ENCODE data around the gene TEN1. TPM values are rescaled to one million over a fixed set of nuclear protein-coding genes. Genes with fewer than 3 reads are reported as not detected.

The TEN1 gene, protein sequence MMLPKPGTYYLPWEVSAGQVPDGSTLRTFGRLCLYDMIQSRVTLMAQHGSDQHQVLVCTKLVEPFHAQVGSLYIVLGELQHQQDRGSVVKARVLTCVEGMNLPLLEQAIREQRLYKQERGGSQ
- 10 to 100 TPM in 3 of 4 donors, 1 to 10 TPM in 1; 4.6 to 11.3 (median 10.7) TPM for total RNA-seq

DNA sequence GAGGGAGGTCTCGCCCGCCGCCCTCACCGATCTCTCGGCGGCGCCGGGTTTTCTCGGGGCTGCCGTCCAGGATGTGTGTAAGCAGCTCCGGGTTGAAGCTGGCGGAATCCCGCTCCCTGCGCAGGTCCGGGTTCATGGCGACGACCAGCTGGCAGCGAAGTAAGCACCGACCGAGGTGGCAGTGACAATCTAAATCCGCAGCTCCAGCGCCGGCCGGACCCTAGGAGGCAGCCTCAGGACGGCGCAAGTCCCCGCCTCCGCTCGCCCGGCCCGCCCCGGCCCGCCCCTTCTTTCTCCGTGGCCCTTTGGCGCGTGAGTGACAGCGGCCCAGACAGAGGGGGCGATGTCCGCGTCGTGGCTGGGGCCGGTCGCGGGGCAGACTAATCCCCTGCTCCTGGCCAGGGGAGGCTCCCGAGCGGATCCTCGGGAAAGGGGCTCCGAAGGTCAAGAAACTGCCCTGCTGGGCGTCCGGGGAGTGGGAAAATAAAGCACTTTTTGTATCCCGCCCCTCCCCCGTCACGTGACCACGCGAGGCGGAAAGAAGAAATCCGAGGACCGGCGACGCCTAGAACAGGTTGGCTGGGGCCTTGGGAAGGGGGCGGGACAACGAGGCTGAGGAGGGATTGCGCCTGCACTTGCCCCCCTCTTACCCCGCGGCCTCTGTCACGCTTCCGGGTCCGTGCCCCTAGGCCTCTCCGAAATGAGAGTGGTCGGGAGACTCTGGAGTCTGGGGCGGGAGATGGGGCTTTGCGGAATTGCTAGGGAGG, at the start of gene TEN1, which contains the start of gene ACOX1:
Gene TEN1, plus strand, starts transcription at position 303 of the 767 bp plus-strand sequence. CDS start 6,953 bp downstream, outside the sequence.
Gene ACOX1, minus strand, starts transcription at position 229 of the 767 bp plus-strand sequence. Its CDS starts 93 bp downstream, at position 136.
- TF ChIP-seq, protein P1, sequence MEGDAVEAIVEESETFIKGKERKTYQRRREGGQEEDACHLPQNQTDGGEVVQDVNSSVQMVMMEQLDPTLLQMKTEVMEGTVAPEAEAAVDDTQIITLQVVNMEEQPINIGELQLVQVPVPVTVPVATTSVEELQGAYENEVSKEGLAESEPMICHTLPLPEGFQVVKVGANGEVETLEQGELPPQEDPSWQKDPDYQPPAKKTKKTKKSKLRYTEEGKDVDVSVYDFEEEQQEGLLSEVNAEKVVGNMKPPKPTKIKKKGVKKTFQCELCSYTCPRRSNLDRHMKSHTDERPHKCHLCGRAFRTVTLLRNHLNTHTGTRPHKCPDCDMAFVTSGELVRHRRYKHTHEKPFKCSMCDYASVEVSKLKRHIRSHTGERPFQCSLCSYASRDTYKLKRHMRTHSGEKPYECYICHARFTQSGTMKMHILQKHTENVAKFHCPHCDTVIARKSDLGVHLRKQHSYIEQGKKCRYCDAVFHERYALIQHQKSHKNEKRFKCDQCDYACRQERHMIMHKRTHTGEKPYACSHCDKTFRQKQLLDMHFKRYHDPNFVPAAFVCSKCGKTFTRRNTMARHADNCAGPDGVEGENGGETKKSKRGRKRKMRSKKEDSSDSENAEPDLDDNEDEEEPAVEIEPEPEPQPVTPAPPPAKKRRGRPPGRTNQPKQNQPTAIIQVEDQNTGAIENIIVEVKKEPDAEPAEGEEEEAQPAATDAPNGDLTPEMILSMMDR (IDR thresholded peaks at IDR 0.05): peak; percentile 7 to 40 (median 22)
- TF ChIP-seq POLR2AphosphoS5 (IDR thresholded peaks at IDR 0.05) (peak; percentile 89 to 96), EP300 (IDR thresholded peaks at IDR 0.05) (no peak), POLR2A (IDR thresholded peaks at IDR 0.05; ENCODE audit: low read depth) (peak; percentile 80)
- 1% methylated on average over 36 of the region's 72 CpGs for WGBS
- peaks cover 39 to 55% (median 46%) of the 10 kb centered on the region in 4 donors for H3K4me1 ChIP-seq
- H3K27me3 ChIP-seq: no peaks in the 10 kb centered on the region
- peaks cover 0 to 6% (median 0%) of the 10 kb centered on the region in 4 donors for H3K36me3 ChIP-seq
- H3K4me3 ChIP-seq: peak within 1 kb of the TSS; percentile 72 to 98 (median 88)
- peak within 1 kb of the TSS; percentile 92 to 99 (median 97) for H3K27ac ChIP-seq (replicated peaks in 1 of 4)
- no peaks in the 10 kb centered on the region for H3K9me3 ChIP-seq
- intact Hi-C loops (cut with DNase I): loop anchor here (5.0 kb wide), 1 partner anchor 72 kb away; no protein-coding TSS in a partner anchor
- peak; percentile 99 for DNase-seq (ENCODE audit: extremely low spot score)

DNA sequence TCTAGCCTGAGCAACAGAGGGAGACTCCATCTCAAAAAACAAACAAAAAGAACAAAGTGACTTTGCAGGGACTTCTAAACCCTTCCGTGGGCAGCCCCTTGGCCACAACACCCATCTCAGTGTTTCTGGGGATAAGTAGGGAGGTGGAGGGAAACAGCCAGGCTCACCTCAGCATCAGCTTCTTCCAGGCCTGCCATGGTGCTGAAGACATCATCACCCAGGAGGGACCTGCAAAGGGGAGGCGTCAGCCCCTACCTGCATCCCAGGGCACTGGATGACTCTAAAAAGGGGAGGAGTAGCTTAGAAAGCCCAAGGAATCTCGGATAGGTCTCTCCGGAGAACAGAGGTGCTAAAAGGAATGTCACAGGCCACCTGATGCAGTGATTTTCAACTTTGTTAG, 48.0 kb upstream of the TEN1 start:
- Histone ChIP-seq H3K4me3 (no peak overlapping the region), H3K4me1 (no peaks in the 10 kb centered on the region), H3K27me3 (no peaks in the 10 kb centered on the region), H3K36me3 (peaks cover 0 to 33% (median 7%) of the 10 kb centered on the region in 4 donors), H3K9me3 (no peaks in the 10 kb centered on the region), H3K27ac (replicated peaks in 1 of 4) (no peak overlapping the region)
- intact Hi-C loops (cut with DNase I): no loop called here
- WGBS: 90% methylated on average over 4 of the region's 4 CpGs
- DNase-seq (ENCODE audit: extremely low spot score): no peak
- no peak for TF ChIP-seq POLR2A (IDR thresholded peaks at IDR 0.05; ENCODE audit: low read depth)

DNA sequence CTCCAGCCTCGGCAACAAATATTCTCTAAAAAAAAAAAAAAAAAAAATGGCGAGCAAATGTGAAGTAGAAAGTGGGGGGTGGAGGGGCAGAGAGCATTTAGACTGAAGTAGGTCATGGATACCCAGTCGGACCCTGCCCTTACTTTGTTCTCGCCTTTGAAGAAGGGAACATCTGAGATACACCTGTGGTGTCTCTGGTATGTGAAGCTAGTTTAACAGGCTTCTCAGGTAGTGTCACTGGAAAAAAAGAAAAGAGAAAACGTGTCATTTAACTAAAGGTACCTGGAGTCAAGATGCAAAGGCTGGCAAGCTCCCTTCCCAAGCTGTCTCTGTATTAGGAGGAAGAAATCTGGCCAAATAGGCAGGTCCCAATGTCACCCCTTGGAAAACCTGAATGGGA, 46.2 kb upstream of the TEN1 start:
- intact Hi-C loops (cut with DNase I): no loop called here
- H3K9me3 ChIP-seq: no peaks in the 10 kb centered on the region
- WGBS: 91% methylated on average over 5 of the region's 5 CpGs
- H3K27me3 ChIP-seq: no peaks in the 10 kb centered on the region
- no peaks in the 10 kb centered on the region for H3K4me1 ChIP-seq
- no peak for DNase-seq (ENCODE audit: extremely low spot score)
- no peak overlapping the region for H3K4me3 ChIP-seq
- H3K36me3 ChIP-seq: peaks cover 0 to 20% (median 3%) of the 10 kb centered on the region in 4 donors
- H3K27ac ChIP-seq (replicated peaks in 1 of 4): no peak overlapping the region
- TF ChIP-seq EP300 (IDR thresholded peaks at IDR 0.05) (no peak), POLR2A (IDR thresholded peaks at IDR 0.05; ENCODE audit: low read depth) (no peak), POLR2AphosphoS5 (IDR thresholded peaks at IDR 0.05) (no peak)
- TF ChIP-seq, protein P1 (IDR thresholded peaks at IDR 0.05): no peak

DNA sequence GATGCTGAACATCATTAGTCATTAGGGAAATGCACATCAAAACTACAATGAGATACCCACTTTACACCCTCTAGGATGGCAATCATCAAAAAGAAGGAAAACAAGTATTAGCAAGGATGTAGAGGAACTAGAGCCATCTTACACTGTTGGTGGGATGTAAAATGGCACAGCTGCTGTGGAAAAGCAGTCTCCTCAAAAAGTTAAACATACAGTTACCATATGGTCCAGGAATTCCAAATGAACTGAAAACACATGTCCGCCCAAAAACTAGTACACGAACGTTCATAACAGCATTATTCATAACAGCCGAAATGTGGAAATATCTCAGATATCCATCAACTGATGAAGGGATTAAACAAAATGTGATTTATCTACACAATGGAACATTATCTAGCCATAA, 45.2 kb upstream of the TEN1 start:
- DNase-seq (ENCODE audit: extremely low spot score): no peak
- intact Hi-C loops (cut with DNase I): no loop called here
- TF ChIP-seq EP300 (IDR thresholded peaks at IDR 0.05) (no peak), POLR2AphosphoS5 (IDR thresholded peaks at IDR 0.05) (no peak), POLR2A (IDR thresholded peaks at IDR 0.05; ENCODE audit: low read depth) (no peak)
- TF ChIP-seq, protein P1 (IDR thresholded peaks at IDR 0.05): no peak
- 84% methylated on average over 4 of the region's 4 CpGs for WGBS
- no peaks in the 10 kb centered on the region for H3K9me3 ChIP-seq
- H3K4me3 ChIP-seq: no peak overlapping the region
- H3K27me3 ChIP-seq: no peaks in the 10 kb centered on the region
- no peaks in the 10 kb centered on the region for H3K4me1 ChIP-seq
- H3K27ac ChIP-seq (replicated peaks in 1 of 4): no peak overlapping the region
- peaks cover 0 to 20% (median 3%) of the 10 kb centered on the region in 4 donors for H3K36me3 ChIP-seq

DNA sequence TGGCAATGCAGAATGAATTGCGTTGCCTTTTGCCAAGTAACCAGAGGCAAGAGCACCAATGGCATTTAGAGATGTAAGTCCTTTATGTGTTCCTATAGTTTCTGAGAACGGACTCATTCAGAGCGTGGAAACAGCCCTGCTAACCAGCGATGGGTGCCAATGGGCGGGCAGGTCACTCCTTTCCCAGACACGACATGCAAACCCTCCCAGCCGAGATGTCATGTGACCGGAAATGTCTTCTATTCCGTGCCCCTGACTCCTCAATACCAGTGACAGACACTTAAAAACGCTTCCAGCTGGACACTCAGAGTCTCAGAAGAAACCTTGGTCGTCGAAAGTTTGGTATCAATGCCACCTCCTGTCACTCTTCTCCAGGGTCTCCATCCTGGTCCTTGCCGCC, 41.4 kb upstream of the TEN1 start:
- Histone ChIP-seq H3K4me1 (peaks cover 10 to 17% (median 13%) of the 10 kb centered on the region in 4 donors), H3K36me3 (peaks cover 0 to under 1% (median 0%) of the 10 kb centered on the region in 4 donors), H3K27ac (replicated peaks in 1 of 4) (no peak overlapping the region), H3K4me3 (no peak overlapping the region), H3K9me3 (no peaks in the 10 kb centered on the region), H3K27me3 (no peaks in the 10 kb centered on the region)
- no peak for TF ChIP-seq POLR2A (IDR thresholded peaks at IDR 0.05; ENCODE audit: low read depth)
- TF ChIP-seq EP300 (IDR thresholded peaks at IDR 0.05): no peak
- TF ChIP-seq, protein P1 (IDR thresholded peaks at IDR 0.05): no peak
- TF ChIP-seq POLR2AphosphoS5 (IDR thresholded peaks at IDR 0.05): no peak
- intact Hi-C loops (cut with DNase I): no loop called here
- DNase-seq (ENCODE audit: extremely low spot score): no peak
- WGBS: 86% methylated on average over 13 of the region's 13 CpGs

All from esophagus muscularis mucosa (tissue), 4 donors.